ENCODE measurements around the gene BRAP. TPM values are rescaled to one million over a fixed set of nuclear protein-coding genes. Genes with fewer than 3 reads are reported as not detected.

BRAP gene
- total RNA-seq, 3 donors from 2014 or later (not counting 1 experiment from before 2014, with no cell fraction given), result 24.6 to 28.8 (median 27.8) TPM

DNA sequence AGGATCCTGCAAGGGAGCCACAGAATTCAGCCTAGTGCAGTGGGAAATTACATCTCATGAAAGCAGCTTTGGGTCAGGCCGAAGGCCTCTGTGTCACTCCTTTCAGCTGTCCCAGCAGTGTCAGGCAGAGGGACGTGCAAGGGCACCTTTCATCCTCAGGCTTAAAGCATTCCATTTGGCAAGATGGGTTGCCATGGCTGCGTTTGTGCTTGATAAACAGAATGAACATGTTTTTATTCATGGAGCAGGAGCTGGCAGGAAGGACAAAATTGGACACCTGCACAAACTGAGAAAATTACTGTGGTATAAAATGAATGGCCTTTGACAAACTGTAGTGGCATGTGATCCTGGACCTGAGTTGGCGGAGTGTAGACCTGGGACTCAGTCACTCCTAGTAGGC is 29.5 kb upstream of the BRAP start:
- Mint-ChIP-seq H3K27me3 (ENCODE audit: low read depth in 2 of 2) (no peaks in the 10 kb centered on the region), H3K9me3 (no peaks in the 10 kb centered on the region), H3K36me3 (no peaks in the 10 kb centered on the region), H3K4me3 (no peak overlapping the region), H3K27ac (no peak overlapping the region), H3K4me1 (no peaks in the 10 kb centered on the region)
- peaks cover 32% of the 10 kb centered on the region for H3K36me3 ChIP-seq (ENCODE audit: control insufficient read depth, insufficient read depth, low read length)
- DNase-seq, result no peak
- no peak for ATAC-seq
- H3K27ac ChIP-seq (ENCODE audit: low read length), result no peak overlapping the region
- H3K9me3 ChIP-seq (ENCODE audit: control insufficient read depth, insufficient read depth, low read length), result no peaks in the 10 kb centered on the region
- no peak overlapping the region for H3K4me3 ChIP-seq (ENCODE audit: low read length)
- 95% methylated on average over 4 of the region's 4 CpGs for WGBS (ENCODE audit: insufficient coverage)
- H3K27me3 ChIP-seq (ENCODE audit: control insufficient read depth, insufficient read depth, low read length), result no peaks in the 10 kb centered on the region
- no peaks in the 10 kb centered on the region for H3K4me1 ChIP-seq (ENCODE audit: control insufficient read depth, insufficient read depth, low read length)
- TF ChIP-seq, protein P1, sequence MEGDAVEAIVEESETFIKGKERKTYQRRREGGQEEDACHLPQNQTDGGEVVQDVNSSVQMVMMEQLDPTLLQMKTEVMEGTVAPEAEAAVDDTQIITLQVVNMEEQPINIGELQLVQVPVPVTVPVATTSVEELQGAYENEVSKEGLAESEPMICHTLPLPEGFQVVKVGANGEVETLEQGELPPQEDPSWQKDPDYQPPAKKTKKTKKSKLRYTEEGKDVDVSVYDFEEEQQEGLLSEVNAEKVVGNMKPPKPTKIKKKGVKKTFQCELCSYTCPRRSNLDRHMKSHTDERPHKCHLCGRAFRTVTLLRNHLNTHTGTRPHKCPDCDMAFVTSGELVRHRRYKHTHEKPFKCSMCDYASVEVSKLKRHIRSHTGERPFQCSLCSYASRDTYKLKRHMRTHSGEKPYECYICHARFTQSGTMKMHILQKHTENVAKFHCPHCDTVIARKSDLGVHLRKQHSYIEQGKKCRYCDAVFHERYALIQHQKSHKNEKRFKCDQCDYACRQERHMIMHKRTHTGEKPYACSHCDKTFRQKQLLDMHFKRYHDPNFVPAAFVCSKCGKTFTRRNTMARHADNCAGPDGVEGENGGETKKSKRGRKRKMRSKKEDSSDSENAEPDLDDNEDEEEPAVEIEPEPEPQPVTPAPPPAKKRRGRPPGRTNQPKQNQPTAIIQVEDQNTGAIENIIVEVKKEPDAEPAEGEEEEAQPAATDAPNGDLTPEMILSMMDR (IDR thresholded peaks at IDR 0.05), result no peak
- intact Hi-C loops (cut with micrococcal nuclease), result no loop called here

DNA sequence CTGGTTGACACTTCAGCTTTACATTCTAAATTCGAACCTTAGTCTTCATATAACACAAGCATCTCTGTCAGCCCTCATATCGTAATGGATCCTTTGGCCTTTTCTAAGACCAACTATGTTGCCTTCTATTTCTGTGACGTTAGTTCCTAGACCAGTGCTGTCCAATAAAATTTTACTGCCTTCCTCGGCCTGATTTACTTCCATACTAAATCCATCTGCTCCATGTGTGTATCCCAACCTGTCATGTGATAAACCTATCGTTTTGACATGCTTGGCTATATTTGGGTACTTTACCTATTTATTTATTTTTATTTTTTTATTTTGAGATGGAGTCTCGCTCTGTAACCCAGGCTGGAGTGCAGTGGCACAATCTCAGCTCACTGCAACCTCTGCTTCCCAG is 20.4 kb upstream of the BRAP start:
- no peak overlapping the region for H3K27ac Mint-ChIP-seq
- no peak for DNase-seq
- Histone ChIP-seq H3K9me3 (ENCODE audit: control insufficient read depth, insufficient read depth, low read length) (no peaks in the 10 kb centered on the region), H3K4me1 (ENCODE audit: control insufficient read depth, insufficient read depth, low read length) (no peaks in the 10 kb centered on the region), H3K27me3 (ENCODE audit: control insufficient read depth, insufficient read depth, low read length) (no peaks in the 10 kb centered on the region), H3K27ac (ENCODE audit: low read length) (no peak overlapping the region), H3K4me3 (ENCODE audit: low read length) (no peak overlapping the region), H3K36me3 (ENCODE audit: control insufficient read depth, insufficient read depth, low read length) (peaks cover 40% of the 10 kb centered on the region)
- intact Hi-C loops (cut with micrococcal nuclease), result no loop called here
- no peaks in the 10 kb centered on the region for H3K4me1 Mint-ChIP-seq
- ATAC-seq, result no peak
- H3K9me3 Mint-ChIP-seq, result no peaks in the 10 kb centered on the region
- TF ChIP-seq, protein P1 (IDR thresholded peaks at IDR 0.05), result no peak
- H3K4me3 Mint-ChIP-seq, result no peak overlapping the region
- no peaks in the 10 kb centered on the region for H3K27me3 Mint-ChIP-seq (ENCODE audit: low read depth in 2 of 2)
- WGBS (ENCODE audit: insufficient coverage), result 92% methylated on average over 5 of the region's 6 CpGs
- peaks cover 8% of the 10 kb centered on the region for H3K36me3 Mint-ChIP-seq

GRCh38 chr12:111705672-111706071 is 19.9 kb upstream of the BRAP start:
- H3K27ac Mint-ChIP-seq, result no peak overlapping the region
- Histone ChIP-seq H3K4me3 (ENCODE audit: low read length) (no peak overlapping the region), H3K9me3 (ENCODE audit: control insufficient read depth, insufficient read depth, low read length) (no peaks in the 10 kb centered on the region), H3K36me3 (ENCODE audit: control insufficient read depth, insufficient read depth, low read length) (peaks cover 38% of the 10 kb centered on the region), H3K27ac (ENCODE audit: low read length) (no peak overlapping the region), H3K4me1 (ENCODE audit: control insufficient read depth, insufficient read depth, low read length) (no peaks in the 10 kb centered on the region), H3K27me3 (ENCODE audit: control insufficient read depth, insufficient read depth, low read length) (no peaks in the 10 kb centered on the region)
- no peaks in the 10 kb centered on the region for H3K9me3 Mint-ChIP-seq
- no peak overlapping the region for H3K4me3 Mint-ChIP-seq
- ATAC-seq (no peak), DNase-seq (no peak)
- peaks cover 8% of the 10 kb centered on the region for H3K36me3 Mint-ChIP-seq
- TF ChIP-seq, protein P1 (IDR thresholded peaks at IDR 0.05), result no peak
- no peaks in the 10 kb centered on the region for H3K4me1 Mint-ChIP-seq
- WGBS (ENCODE audit: insufficient coverage), result 83% methylated on average over 5 of the region's 5 CpGs
- intact Hi-C loops (cut with micrococcal nuclease), result no loop called here
- no peaks in the 10 kb centered on the region for H3K27me3 Mint-ChIP-seq (ENCODE audit: low read depth in 2 of 2)

GRCh38 chr12:111699962-111700361 is 14.2 kb upstream of the BRAP start:
- no peak for ATAC-seq
- Mint-ChIP-seq H3K4me1 (no peaks in the 10 kb centered on the region), H3K36me3 (no peaks in the 10 kb centered on the region), H3K27ac (no peak overlapping the region), H3K4me3 (no peak overlapping the region), H3K27me3 (ENCODE audit: low read depth in 2 of 2) (no peaks in the 10 kb centered on the region), H3K9me3 (no peaks in the 10 kb centered on the region)
- Histone ChIP-seq H3K27ac (ENCODE audit: low read length) (no peak overlapping the region), H3K27me3 (ENCODE audit: control insufficient read depth, insufficient read depth, low read length) (no peaks in the 10 kb centered on the region), H3K4me3 (ENCODE audit: low read length) (no peak overlapping the region), H3K4me1 (ENCODE audit: control insufficient read depth, insufficient read depth, low read length) (no peaks in the 10 kb centered on the region), H3K36me3 (ENCODE audit: control insufficient read depth, insufficient read depth, low read length) (peaks cover 21% of the 10 kb centered on the region), H3K9me3 (ENCODE audit: control insufficient read depth, insufficient read depth, low read length) (no peaks in the 10 kb centered on the region)
- WGBS (ENCODE audit: insufficient coverage), result 100% methylated on average over 1 of the region's 2 CpGs
- no peak for DNase-seq
- intact Hi-C loops (cut with micrococcal nuclease), result no loop called here
- TF ChIP-seq, protein P1 (IDR thresholded peaks at IDR 0.05), result no peak

Data from natural killer cell (primary cell).